ENCODE measurements around the gene TRPM6.
"Not testable (repeated sequence)": the region's sequence is repeated elsewhere in the genome, so short reads cannot be mapped to it uniquely, and the experiment has no call there.

The TRPM6 gene

DNA sequence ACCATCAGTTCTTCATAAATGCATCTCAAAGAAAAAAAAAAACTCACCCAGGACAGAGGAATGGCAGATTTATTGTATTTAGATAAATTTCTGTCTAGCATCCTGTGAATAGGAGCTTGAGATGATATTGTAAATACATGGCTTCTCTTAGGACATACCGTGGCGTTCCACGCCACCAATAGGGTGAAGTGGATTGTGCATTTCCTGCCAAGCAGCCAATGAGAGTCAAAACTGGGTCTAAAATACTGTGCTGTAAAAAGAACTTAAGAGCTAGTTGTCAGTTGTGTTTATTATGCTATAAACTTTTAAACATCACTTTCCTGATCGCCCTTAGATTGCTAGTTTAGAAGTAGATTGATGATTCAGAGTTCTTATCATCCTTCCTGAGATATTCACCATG, 20.9 kb upstream of the TRPM6 start:
- no peak overlapping the region for H3K4me3 ChIP-seq (ENCODE audit: control insufficient read depth, low read depth, low read length)
- TF ChIP-seq, protein P1, sequence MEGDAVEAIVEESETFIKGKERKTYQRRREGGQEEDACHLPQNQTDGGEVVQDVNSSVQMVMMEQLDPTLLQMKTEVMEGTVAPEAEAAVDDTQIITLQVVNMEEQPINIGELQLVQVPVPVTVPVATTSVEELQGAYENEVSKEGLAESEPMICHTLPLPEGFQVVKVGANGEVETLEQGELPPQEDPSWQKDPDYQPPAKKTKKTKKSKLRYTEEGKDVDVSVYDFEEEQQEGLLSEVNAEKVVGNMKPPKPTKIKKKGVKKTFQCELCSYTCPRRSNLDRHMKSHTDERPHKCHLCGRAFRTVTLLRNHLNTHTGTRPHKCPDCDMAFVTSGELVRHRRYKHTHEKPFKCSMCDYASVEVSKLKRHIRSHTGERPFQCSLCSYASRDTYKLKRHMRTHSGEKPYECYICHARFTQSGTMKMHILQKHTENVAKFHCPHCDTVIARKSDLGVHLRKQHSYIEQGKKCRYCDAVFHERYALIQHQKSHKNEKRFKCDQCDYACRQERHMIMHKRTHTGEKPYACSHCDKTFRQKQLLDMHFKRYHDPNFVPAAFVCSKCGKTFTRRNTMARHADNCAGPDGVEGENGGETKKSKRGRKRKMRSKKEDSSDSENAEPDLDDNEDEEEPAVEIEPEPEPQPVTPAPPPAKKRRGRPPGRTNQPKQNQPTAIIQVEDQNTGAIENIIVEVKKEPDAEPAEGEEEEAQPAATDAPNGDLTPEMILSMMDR (conservative IDR thresholded peaks at IDR 0.05; ENCODE audit: control insufficient read depth, insufficient read depth, low read depth, low read length): no peak
- DNase-seq (ENCODE audit: low read depth): no peak

DNA sequence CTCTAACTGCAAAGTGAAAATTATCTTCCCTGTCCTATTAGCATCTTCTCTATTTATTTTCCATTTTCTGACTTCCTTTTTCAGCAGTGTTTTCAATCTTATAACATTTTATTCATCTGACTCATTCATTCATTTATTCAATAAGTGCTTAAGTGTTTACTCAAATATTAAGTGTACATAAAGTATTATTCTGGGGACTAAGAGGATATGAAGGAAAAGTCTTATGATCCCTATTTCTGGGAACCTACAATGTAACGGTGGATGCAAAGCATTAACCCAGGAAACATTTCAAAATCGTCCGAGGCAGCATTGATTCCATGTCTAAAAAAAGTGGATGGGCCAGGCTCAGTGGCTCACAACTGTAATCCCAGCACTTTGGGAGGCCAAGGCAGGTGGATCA, 19.4 kb upstream of the TRPM6 start:
- TF ChIP-seq, protein P1 (conservative IDR thresholded peaks at IDR 0.05; ENCODE audit: control insufficient read depth, insufficient read depth, low read depth, low read length): no peak
- H3K4me3 ChIP-seq (ENCODE audit: control insufficient read depth, low read depth, low read length): no peak overlapping the region
- no peak for DNase-seq (ENCODE audit: low read depth)

DNA sequence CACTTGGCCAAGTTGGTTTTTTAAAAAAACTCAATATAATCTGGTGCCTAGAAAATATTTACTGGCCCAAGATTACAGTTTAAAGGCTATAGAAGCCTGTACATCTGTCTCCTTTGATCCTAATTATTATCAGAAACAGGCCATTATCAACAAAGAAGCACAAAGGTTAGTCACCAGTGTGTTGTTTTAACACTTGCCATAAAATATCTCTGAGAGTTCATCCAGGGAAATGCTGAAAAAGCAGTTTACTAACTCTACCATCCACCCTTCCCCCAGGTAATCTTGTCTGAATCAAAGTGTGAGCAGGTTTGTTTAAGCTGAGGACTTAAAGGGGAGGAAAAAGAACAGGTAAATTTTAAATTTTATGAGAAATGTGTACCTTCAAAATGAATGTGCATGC, 13.3 kb upstream of the TRPM6 start:
- TF ChIP-seq, protein P1 (conservative IDR thresholded peaks at IDR 0.05; ENCODE audit: control insufficient read depth, insufficient read depth, low read depth, low read length): no peak
- no peak overlapping the region for H3K4me3 ChIP-seq (ENCODE audit: control insufficient read depth, low read depth, low read length)
- no peak for DNase-seq (ENCODE audit: low read depth)

DNA sequence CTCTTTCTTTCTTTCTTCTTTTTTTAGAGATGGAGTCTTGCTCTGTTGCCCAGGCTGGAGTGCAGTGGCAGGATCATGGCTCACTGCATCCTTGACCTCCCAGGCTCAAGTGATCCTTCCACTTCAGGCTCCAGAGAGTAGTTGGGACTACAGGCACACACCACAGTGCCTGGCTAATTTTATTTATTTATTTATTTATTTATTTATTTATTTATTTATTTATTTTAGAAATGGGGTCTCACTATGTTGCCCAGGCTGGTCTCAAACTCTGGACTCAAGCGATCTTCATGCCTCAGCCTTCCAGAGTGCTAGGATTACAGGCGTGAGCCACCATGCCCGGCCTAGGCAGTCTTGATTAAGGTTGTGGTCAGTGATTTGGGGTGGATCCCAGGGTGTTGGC, 728 bp upstream of the TRPM6 start:
- not testable (repeated sequence) for DNase-seq (ENCODE audit: low read depth); H3K4me3 ChIP-seq (ENCODE audit: control insufficient read depth, low read depth, low read length)

DNA sequence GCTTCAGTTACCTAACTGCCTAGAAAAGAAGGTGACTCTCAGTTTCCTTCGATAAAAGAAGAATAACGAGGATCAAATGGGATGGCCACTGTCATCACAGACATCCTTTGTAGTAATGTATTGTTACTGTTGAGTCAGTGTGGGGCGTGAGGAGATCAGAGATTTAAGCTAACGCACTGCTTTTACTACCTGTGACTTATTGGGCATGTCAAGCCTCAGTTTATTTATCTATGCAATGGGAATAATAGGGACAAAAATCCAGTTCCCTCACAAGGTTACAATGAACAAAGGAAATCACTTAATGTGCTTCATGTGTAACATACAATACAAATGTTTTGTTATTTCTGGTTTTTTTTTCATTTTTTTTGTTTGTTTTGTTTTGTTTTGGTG, 255 bp upstream of the TRPM6 start:
- TF ChIP-seq, protein P1 (conservative IDR thresholded peaks at IDR 0.05; ENCODE audit: control insufficient read depth, insufficient read depth, low read depth, low read length): no peak
- no peak for DNase-seq (ENCODE audit: low read depth)
- H3K4me3 ChIP-seq (ENCODE audit: control insufficient read depth, low read depth, low read length): no peak overlapping the region

DNA sequence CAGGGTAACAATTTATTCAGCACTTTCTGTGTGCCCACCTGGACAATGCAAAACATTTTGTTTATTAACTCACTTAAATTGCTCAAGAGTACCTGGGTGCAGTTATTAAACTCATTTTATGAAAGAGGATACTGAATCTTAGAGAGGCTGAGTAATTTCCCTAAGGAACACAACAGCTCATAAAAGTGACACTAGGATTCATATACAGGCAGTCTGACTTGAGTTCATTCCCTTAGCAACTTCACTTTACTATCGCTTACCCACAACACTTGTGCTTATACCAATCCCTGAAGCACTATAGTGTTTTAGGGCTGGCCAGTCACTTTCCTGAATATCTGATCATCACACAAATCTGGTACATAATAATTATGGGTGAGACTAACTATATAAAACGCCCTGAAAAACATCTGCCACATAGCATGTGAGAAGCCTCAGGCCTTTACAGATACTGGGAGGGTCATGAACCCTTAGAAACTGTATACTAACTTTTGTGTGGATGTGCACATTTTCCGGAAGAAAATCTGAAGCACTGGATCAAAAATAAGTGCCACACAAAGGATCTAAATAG, 11.3 kb downstream of the TRPM6 start:
- no peak for DNase-seq (ENCODE audit: low read depth)
- no peak overlapping the region for H3K4me3 ChIP-seq (ENCODE audit: control insufficient read depth, low read depth, low read length)
- TF ChIP-seq, protein P1 (conservative IDR thresholded peaks at IDR 0.05; ENCODE audit: control insufficient read depth, insufficient read depth, low read depth, low read length): no peak

DNA sequence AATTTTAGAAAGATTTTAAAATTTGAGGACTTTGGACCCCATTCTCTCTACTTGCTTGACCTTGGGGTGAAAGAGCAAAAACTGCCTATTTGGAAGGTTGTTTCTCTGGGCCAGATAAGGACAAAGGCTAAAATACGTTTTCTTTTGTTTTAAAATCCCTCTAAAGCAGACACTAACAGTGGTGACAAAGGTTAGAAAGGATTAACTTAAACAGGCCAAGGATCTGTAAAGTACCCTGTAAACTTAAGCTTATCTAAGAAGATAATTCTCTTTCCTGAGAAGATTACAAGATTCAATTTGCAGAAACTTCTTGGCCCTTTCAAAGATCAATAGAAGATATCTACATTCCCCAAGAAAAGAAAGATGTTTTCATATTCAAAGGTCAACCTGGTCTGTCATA, 12.1 kb downstream of the TRPM6 start:
- DNase-seq (ENCODE audit: low read depth): no peak
- H3K4me3 ChIP-seq (ENCODE audit: control insufficient read depth, low read depth, low read length): no peak overlapping the region
- TF ChIP-seq, protein P1 (conservative IDR thresholded peaks at IDR 0.05; ENCODE audit: control insufficient read depth, insufficient read depth, low read depth, low read length): no peak

Data from fibroblast of mammary gland (primary cell).